ENCODE measurements around the gene HOXA13.

Gene HOXA13

DNA sequence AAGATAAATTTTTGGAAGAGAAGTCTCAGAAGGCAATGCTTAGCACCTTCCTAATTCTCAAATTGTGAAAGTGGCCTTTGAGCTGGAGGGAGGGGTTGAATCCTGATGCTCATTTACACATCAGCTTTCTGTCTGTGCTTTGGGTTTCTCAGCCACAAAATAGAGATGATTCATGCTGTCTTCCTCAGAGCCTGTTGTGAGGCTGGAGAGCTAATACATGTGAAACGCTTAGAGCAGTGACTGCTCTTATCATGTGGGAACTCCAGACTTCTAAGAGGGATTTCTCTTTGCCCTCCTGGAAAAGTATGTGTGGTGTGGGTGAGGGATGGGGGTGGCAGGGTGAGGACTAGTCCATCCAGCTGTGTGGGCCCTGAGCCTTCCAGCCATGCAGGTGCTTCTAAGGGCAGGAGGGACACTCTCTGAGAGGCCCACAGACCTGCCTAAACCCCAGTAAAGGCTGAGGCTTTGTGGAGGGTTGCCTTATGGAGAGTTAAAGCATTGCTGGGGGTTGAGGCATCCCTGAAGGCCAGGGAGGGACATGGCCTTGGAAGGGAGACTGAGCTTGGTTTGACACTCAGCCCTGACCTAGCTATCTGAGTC lies 37.9 kb upstream of the HOXA13 start:
- DNase-seq (ENCODE audit: low read depth) = no peak

DNA sequence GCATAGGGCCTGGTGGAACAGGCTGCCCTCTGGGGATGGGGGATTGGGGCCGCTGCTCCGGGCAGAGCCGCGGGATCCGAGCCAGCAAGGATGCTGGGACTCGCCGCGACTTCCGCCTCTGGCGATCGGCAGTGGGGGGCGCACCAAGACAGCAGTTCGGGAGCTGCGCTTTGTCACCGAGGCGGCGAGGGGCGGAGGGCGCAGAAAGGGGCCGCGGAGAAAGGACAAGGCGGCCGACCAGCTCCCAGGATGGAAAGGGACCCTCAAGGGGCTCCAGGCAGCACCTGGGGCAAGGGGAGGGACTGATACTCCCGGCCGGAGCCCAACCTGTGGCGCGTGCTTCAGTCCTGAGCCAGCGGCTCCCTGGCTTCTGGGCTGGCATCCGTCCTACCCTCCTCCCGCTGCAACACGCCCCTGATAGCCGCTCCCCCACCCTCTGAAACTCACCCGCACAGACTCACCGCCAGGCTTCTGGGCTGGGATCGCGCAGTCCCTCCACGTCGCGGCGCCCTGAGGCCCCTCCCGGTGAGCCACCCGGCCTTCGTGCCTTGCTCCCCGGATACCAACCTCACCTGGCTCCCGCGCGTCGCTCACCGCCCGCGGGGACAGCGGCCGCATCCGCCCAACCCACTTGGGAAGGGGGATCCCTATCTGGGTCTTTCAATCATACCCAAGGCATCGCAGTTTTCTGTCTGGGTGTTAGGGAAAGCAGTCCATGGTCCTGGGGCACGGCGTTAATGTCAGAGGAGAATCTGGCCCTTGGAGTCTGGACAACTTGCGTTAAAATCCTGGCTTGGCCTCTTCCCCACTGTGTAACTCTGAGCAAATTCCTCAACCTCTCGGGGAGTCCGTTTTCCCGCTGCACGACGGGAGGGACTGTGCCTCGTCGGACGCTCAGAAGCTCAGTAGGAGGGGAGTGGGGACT lies 35.8 kb upstream of the HOXA13 start:
- no peak for DNase-seq (ENCODE audit: low read depth)

DNA sequence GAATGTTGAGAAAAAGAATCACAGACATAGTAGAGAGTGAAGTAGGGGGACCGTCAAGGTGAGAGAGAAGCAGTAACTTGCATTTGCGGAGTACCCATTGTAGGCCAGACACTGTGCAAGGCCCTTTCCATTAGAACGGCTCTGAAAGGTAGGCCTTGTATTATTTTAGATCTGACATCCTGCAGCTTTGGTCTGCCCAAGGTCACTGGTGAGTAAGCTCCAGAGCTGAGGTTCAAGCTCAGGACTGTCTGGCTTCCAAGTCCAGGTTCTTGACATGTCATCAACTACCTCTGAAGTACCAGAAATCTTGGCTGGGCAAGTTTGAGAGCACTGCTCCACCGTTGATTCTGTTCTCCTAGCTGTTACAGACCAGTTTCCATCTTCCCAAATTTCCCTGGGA lies 29.6 kb upstream of the HOXA13 start:
- no peak for DNase-seq (ENCODE audit: low read depth)

DNA sequence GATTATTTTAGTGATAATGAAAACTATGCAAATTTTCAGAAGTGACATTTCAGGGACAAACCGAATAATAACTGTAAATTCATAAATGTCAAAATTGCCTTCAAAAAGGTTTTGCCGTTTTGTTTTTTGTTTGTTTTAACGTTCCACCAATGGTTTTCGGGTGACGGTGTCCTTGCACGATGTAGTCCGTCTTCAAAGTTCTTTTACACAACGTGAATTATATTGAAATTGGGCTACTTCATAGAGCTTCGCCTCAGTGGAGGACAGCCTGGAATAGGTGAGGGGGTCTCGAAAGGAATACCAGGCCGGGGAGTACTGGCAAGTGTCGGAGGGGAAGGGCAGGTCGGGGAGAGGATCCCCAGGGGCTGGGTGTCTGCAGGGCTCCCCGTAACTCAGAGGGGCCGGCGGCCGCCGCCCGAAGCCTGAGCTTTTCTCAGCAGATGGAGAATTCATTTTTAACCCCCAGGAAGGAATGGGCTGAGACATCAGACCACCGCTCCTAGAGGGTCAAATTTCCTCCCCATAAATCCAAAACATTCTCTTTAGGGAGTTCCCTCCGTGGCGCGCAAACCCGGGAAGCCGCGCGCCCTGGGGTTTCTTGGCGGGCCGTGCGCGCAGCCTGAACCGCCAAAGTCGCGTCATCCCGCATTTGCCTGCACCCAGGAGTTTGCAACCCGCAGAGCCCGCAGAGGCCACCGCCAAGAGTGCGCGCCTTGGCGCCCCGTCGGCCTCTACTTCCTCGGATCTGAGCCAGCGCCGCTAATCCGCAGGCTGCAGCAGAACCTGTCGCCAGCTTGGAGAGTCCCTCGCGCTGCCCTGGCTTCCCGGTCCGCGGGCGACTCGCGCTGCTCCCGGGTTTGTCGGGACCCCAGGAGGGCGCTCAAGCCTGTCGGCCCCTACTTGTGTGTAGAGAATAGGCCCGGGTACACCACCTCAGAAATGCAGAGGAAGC lies 25.4 kb upstream of the HOXA13 start:
- no peak for DNase-seq (ENCODE audit: low read depth)

- no peak for DNase-seq (ENCODE audit: low read depth)
Measured at GRCh38 chr7:27223941-27224575, 24.2 kb upstream of the HOXA13 start.

GRCh38 chr7:27221201-27221797 lies 21.4 kb upstream of the HOXA13 start:
- no peak for DNase-seq (ENCODE audit: low read depth)

DNA sequence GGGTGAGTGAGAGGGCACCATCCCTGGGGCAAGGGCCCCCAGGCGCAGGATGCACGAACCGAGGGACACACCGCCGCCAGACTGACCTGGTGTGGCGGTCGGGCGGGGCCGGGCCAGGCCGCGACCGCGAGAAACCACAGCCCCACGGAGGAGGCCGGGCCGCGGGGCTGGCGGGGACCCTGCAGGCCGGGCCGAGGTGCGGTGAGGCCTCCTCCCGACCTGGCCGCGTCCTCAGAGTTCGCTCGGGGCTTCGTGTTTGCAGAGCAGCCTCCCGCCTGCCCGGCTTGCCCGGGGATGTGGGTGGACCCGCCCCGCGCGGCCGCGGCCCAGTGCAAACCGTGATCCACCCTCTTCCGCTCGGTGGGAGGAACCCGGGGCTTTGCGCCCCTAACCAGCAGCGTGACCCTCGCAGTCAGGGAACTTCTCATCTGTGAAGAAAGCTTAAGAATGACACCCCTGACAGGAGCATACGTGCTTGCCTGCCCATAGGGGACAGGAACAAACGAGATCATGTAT lies 20.6 kb upstream of the HOXA13 start:
- DNase-seq (ENCODE audit: low read depth) = no peak

GRCh38 chr7:27219821-27220220 lies 19.9 kb upstream of the HOXA13 start:
- DNase-seq (ENCODE audit: low read depth) = no peak

DNA sequence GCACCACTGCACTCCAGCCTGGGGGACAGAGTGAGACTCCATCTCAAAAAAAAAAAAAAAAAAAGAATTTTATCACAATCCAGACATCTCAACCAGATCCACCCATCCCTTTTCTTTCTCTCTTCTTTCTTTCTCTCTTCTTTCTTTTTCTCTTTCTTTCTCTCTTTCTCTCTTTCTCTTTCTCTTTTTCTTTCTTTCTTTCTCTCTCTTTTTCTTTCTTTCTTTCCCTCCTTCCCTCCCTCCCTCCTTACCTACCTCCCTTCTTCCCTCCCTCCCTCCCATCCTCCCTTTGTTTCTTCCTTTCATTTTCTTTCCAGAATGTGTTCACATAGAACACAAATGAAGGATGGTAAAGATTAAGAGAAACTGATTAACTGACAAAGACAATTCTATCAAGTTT lies 18.1 kb upstream of the HOXA13 start:
- DNase-seq (ENCODE audit: low read depth) = no peak

GRCh38 chr7:27215356-27215755 lies 15.5 kb upstream of the HOXA13 start:
- no peak for DNase-seq (ENCODE audit: low read depth)

DNA sequence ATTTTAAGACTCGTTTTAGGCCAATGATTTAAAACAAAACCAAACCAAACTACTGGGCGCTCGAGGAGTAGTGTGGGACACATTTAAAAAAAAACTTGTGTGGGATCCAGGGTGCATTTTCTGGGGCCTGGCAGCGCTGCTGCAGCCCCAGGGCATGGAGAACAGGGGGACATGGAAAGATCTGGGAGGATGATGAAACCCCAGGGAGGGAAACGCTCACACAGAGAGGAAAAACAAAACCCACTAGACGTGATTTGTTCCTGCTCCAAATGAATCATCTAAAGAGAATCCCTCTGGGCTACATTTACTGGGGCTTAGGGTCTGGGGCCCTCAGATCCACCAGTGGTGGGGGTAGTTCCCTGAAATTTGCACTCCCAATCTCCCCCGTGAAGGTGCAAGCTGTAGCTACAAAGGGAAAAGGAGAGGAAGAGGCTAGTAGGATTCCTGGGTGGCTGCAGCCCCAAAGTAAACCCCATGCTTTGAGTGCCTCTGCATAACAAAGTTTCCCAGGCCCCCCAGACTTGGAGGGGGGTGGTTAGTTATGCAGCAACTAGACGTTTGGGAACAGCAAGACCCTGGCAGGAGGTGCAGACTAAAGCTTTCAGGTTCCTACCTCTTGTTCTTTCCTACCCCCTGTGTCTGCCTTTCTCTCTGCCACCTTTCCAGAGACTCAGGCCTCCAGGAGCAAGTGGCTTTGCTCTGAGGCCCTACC lies 14.5 kb upstream of the HOXA13 start:
- DNase-seq (ENCODE audit: low read depth) = no peak

GRCh38 chr7:27213433-27214238 lies 13.7 kb upstream of the HOXA13 start:
- no peak for DNase-seq (ENCODE audit: low read depth)

GRCh38 chr7:27212497-27213432 lies 12.9 kb upstream of the HOXA13 start:
- no peak for DNase-seq (ENCODE audit: low read depth)

GRCh38 chr7:27211764-27212204 lies 11.9 kb upstream of the HOXA13 start:
- DNase-seq (ENCODE audit: low read depth) = no peak

DNA sequence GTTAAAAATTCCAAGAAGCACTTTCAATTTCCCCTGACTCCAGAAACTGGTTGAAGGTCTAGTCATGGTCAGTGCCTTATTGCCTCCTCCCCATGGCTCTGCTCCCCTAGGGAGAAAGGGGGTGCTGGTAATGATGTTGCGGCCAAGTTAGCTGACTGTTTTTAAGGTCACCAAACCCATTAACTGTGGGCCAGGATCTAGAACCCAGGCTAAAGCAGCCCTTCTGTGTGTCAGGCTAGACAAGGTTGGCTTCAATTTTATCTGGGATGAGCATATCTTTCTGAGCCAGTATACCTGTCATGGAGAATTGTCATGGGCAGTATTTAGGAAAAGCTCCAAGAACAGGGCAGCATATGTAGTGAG lies 11.2 kb upstream of the HOXA13 start:
- no peak for DNase-seq (ENCODE audit: low read depth)

- DNase-seq (ENCODE audit: low read depth) = no peak
Measured at GRCh38 chr7:27210441-27211083, 10.7 kb upstream of the HOXA13 start.

- DNase-seq (ENCODE audit: low read depth) = no peak
Measured at GRCh38 chr7:27209933-27210440, 10.1 kb upstream of the HOXA13 start.

- no peak for DNase-seq (ENCODE audit: low read depth)
Measured at GRCh38 chr7:27208998-27209397, 9.1 kb upstream of the HOXA13 start.
